ENCODE results near the gene SMURF1. TPM values are rescaled to one million over a fixed set of nuclear protein-coding genes. Genes with fewer than 3 reads are reported as not detected.

Gene SMURF1
- total RNA-seq, 1 donor from 2014 or later: 16.9 TPM

DNA sequence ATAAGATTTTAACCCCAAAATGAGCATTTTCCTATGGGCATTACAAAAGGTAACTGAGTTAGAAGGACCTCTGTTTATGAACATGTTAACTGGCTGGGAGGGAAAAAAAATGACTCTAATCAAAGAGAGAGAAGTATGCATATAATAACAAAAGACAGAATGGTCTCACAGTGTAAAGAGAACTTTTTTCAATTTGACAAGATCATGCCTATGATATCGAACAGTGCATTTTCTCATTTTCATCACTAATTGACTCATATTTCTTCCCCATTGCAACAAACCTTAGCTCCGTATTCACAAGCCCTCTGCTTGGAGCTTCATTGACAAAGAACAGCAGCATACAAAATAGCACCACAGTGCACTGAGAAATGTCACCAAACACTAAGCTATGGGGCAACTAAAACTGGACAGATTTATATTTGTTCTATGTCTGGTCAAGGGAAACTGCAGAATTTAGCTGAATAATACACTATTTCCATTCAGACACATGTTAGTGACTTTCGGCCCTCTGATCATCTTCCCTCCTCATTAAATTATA lies 45.6 kb downstream of the SMURF1 start:
- no peak for DNase-seq (ENCODE audit: low read depth in 2 of 2)

DNA sequence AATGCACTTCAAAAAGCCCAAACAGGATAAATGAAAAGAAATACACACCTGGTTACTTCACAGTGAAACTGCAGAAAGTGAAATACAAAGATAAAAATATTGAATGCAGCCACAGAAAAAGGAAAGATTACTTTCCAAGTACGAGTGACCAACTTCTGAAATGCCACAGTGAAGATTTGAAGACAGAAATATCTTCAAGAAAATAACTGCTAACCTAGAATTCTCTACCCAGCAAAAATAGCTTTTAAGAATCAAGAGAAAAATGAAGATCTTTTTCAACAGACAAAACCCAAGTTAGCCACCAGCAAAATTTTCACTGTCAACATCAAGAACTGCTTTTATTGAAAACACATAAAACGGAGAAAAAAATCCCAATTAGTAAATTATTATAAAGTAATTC lies 46.2 kb downstream of the SMURF1 start:
- no peak for DNase-seq (ENCODE audit: low read depth in 2 of 2)

DNA sequence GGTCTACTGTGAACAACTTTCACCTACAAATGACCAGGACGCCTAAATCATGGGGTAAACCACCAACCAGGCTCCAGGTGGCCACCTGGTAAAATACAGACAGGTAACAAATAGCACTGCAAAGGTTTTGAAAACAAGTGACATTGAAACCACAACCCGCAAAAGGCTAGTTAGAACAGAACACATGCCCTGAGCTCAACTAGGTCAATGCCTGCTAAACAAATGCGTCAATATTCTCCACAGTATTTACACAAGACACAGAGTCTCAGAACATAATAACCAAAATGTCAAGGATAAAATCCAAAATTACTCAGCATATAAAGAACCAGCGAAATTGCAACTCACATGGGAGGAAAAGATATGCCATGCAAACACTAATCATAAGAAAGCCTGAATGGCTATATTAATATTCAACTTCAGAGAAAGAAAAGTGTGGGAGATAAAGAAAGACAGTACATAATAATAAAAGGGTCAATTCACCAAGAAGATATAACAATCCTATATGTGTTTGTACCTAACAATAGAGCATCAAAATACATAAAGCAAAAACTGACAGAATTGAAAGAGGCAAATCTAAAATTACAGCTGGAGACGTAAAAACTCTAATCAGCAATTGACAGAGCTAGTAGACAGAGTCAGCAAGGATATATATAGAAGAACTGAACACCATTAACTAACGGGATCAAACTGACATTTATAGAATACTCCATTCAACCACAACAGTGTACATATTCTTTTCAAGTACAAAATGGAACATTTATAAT lies 47.6 kb downstream of the SMURF1 start:
- DNase-seq (ENCODE audit: low read depth in 2 of 2): no peak

DNA sequence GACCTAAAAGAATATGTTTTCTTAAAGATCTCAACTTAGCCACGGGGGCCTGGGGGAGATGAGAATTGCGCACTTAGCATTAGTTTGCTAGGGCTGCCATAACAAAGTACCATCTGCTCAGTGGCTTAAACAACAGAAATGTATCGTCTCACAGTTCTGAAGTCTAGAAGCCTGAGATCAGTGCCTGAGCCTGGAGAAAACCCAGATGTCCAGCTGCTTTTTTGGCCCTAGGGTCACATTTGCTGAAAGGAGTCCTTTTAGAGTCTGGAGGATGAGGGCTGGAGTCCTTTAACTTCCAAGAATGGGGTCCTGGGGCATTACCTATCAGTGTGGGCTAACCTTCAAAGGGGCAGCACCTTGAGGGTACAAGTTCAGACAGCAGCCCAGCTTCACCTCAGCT lies 48.2 kb downstream of the SMURF1 start:
- no peak for DNase-seq (ENCODE audit: low read depth in 2 of 2)

DNA sequence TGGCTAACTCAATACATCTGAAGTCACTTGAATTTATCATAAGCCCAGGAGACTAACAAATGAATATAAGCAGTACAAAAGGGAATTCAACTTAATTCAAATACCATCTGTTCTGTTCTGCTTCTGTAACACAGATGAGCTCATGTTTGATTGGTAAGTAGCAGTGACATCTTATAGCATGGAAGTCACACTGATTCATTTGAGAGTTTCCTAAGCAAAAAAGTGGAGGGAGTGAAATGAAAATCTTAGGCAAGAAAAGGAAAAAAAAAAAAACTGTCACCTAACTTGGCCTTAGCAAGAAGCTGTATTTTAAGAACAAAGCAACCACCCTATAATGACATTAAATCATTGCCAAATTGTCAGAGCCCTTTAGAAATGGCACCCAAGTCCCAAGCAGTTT lies 49.5 kb downstream of the SMURF1 start:
- no peak for DNase-seq (ENCODE audit: low read depth in 2 of 2)

DNA sequence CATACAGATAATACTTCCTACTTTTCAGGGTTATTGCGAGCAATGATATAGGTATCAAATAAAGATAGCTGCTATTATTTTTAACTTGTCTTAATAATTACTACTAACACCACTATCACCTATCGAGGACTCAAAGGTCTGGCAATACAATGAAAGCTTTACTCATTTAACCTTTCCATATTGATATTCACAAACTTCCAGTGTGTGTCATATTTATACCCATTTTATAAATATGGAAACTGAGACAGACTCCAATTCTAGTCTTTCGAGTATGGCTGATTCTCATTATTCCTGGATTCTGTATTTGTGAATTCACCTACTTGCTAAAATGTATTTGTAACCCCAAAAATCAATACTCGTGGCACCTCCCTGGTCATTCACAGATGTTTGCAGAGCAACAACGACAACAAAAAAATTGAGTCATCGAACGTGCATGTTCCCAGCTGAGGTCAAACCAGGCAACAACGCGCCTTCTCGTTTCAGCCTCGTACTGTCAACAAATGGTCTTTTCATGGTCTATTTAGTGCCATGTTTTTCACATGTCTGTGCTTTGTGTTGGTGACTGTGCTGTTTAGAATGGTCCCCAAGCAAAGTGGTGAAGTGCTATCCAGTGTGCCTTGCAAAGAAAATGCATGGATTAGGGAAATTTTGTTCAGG lies 51.7 kb downstream of the SMURF1 start:
- DNase-seq (ENCODE audit: low read depth in 2 of 2): no peak

DNA sequence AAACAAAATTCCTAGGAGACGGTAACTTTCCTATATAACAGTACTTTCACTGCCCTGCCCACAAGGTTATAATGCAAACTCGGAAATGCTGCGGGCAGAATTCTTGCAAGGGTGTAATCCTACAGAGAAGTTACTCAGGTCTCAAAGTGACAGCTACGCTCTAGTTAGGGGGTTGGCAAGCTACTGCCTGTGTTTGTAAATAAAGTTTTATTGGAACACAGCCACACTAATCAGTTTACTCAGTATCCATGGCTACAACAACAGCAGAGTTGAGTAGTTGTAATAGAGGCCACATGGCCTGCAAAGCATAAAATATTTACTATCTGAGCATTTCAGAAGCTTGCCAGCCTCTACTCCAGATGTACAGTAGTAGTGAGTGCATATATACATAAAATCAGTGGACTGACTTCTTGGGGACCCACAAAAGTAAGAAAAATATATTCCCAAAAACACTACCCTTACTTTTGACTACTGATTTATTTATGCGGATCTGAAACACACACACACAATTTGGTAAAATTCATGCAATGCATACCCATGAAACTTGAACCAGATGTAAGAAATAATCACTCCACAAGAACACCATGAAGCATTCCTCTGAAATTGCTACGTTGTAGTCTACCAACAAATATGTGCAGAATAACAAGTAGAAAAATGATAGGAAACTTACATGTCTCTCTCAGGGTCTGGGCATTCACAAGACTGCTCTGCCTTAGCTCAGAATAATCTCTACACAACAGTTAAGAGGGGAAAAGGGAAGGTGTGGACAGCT lies 53.0 kb downstream of the SMURF1 start:
- no peak for DNase-seq (ENCODE audit: low read depth in 2 of 2)

DNA sequence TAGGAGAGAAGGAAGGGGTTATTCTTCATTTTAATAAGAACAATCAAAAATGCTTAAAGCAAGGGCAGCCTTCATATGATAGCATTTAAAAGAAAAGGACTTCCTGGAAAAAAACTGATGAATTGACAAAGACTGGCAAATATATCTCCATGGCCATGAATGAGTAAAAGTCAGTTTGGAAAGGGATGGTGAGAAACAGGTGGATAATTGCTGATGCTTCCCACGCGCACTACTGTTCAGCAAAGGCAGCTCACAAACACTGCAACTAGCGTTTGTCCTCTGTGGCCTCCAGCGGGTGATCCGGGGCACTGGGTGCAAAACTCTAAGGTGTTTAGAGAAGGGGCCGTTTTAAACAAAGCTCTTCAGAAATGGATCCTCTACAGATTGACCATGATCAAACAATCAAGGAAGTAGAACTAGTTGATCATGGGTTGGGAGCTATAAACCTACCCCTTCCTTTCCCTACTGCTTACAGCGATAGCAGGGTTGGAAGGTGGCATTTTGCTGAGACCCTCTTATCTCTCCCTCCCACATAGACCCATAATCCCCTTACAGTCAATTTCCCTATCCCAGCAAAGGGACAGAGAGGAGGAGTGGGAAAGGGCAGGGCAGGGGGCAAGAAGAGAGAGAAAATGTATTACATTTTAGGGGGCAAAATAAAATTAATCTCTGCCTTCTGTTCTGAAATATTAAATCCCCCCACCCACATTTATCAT lies 53.8 kb downstream of the SMURF1 start:
- DNase-seq (ENCODE audit: low read depth in 2 of 2): no peak

DNA sequence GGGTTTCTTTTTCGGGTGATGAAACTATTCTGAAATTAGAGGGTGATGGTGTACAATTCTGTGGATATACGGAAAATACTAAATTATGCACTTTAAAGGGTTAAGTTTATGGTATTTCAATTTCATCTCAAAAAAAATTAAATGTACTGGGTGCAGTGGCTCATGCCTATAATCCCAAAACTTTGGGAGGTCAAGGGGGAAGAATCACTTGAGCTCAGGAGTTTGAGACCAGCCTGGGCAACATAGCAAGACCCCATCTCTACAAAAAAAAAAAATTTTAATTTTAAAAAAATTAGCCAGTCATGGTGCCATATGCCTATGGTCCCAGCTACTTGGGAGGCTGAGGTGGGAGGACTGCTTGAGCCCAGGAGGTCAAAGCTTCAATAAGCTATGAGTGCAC lies 57.0 kb downstream of the SMURF1 start:
- no peak for DNase-seq (ENCODE audit: low read depth in 2 of 2)

DNA sequence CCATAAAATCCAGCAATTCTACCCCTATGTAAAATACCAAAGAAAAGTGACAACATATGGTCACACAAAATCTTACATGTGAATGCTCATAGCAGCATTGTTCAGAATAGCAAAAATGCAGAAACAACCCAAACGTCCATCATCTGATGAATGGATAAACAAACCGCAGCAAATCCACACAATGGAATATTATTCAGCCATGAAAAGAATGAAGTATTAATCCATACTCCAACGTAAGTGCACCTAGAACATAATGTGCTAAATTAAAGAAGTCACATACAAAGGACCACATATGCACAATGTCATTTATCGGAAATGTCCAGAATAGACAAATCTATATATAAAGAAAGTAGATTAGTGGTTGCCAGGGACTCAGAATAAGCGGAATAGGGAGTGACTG lies 57.4 kb downstream of the SMURF1 start:
- DNase-seq (ENCODE audit: low read depth in 2 of 2): no peak

DNA sequence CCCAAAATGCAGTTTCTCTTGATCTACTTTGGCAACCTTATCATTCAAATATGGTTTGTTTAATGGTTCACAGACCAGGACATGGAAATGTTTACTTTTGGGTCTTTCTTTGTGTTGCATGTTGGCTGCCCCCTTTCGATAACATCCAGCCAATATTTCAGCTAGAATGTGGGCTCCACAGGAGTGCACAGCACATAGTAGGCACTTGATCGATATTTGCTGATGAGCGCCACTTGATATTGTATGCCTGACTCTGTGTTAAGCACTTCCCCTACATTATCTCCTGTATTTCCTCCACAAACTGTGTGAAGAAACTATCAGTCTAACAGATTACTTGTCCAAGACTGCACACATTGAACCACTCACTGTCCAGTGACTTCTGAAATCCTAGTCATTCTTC lies 60.2 kb downstream of the SMURF1 start:
- DNase-seq (ENCODE audit: low read depth in 2 of 2): no peak

DNA sequence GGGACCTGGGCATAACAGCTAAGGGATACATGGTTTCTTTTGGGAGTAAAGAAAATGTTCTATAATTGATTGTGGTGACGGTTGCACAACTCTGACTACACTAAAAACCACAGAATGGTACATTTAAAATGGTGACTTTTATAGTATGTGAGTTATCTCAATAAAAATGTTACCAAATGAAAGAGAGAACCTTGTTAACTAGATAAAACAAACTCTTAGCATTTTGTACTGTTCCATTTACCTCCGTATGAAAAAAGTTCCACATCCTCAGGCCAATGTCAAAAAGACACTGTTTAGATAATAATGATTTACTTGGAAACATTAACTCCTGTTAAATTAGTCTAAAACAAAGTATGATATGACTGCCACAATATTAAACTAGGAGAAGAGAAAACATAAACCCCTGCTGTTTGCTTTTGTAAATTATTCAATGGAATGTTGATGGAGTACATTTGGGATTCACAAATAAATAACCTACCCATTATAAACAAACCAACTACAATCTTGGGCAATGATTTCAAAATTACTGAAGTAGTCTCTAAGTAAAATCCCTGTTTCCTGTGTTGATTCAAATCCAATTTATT lies 60.7 kb downstream of the SMURF1 start:
- no peak for DNase-seq (ENCODE audit: low read depth in 2 of 2)

DNA sequence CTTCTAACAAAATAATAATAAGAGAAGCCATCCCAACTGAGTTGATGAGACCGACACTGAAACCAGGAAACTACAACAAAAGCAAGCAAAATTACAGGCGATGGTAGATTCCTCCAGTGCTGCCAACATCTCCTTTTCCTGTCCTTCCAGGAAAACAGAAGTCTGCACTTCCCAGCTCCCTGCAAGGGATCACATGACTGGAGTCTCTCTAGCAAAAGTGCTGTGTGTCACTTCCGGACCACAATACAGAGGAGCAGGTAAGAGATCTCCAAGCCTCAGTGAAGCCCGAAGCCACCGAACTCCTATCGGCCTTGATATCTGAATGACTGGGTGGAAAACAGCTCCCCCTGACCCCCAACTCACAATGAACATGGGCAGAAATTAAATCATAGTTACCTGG lies 63.2 kb downstream of the SMURF1 start:
- peak; percentile 8 to 58 for DNase-seq (ENCODE audit: low read depth in 2 of 2)

DNA sequence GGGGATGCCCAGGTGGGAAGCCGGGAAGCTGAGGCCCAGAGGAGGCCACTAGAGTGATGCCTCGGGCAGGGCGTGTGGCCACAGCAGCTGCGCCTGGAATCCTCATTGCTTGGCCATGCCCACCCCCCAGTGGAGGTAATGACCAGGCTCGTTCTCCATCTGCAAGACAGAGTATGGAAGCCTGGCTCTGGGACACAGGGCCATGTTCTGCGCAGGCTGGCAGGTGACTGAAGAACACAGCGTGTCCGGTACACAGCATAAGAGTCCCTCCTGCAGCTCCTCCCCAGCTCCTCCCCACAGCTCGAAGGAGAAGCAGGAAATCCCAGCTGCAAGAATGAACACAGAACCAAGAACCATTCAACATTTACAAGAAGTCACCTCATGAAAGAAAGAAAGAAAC lies 64.8 kb downstream of the SMURF1 start:
- no peak for DNase-seq (ENCODE audit: low read depth in 2 of 2)

DNA sequence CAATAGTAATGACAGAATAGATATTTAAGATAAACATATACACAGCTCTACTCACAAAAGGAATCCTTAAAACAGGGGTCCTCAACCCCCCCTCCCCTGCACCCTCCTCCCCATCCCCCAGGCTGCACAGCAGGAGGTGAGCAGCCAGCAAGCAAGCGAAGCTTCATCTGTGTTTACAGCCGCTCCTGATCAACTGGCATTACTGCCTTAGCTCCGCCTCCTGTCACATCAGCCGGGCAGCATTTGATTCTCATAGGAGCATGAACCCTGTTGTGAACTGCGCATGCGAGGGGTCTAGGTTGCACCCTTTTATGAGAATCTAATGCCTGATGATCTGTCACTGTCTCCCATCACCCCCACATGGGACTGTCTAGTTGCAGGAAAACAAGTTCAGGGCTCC lies 65.5 kb downstream of the SMURF1 start:
- DNase-seq (ENCODE audit: low read depth in 2 of 2): no peak

DNA sequence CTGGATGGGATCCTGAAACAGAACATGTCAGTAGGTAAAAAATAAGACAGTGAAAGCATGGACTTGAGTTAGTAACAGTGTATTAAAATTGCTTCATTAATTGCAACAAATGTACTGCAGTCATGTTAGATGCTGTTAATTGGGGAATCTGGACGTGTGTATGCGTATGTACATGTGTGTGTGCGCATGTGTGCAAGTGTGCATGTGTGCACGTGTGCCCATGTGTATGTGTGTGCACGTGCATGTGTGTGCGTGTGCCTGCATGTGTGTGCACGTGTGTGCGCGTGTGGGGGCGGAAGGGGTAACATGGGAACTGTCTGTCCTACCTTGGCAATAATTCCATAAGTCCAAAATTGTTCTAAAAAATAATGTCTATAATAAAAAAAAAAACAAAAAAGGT lies 67.3 kb downstream of the SMURF1 start:
- no peak for DNase-seq (ENCODE audit: low read depth in 2 of 2)

DNA sequence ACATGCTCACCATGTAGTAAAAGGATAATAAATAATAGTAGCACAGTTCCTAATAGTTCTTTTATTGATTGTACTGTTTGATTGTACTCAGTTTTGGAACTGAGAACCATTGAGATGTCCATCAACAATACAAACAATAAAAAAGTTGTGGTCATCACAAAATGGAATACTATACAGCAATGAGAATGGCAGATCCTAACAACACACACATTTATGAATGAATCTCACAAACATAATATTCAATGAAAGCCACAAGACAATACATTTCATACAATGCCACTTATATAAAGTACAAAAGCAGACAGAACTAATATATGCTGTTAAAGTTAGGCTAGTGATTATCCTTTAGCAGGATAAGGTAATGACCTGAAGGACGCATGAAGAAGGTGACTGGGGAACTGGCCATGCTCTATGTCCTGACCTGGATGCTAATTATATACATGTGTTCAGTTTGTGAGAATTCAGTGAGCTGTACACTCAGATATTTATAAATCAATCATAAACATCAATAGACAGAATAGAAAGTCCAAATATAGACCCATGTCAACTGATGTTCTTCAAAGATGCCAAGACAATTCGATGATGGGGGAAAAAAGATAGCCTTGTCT lies 70.0 kb downstream of the SMURF1 start:
- no peak for DNase-seq (ENCODE audit: low read depth in 2 of 2)

DNA sequence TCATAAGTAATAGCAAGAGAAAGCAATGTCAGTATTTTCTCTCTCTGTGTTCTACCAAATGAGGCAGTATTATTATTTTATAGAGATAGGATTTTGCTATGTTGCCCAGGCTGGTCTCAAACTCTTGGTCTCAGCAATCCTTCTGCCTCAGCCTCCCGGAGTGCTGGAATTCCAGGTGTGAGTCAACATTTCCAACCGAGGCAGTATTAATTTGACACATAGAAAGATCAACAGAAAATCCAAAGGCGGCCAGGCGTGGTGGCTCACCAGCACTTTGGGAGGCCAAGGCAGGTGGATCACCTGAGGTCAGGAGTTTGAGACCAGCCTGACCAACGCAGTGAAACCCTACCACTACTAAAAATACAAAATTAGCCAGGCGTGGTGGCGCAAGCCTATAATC lies 71.8 kb downstream of the SMURF1 start:
- DNase-seq (ENCODE audit: low read depth in 2 of 2): no peak

DNA sequence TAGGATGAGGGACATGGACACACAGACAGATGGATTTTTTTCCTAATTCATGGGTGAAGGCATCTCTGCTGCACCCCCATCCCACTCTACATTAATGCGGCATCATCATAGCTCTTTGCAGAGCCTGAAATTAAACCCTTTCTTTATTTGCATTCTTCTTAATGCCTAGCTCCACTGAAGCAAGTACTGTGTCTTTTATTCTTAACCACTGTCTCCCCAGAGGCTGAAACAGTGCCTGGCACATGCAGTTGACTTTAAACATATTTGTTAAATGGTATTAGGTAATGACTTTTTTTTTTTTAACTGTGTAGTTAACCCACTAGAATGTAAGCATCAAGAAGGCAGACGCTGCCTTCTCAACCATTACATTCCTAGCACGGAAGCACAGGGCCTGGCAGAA lies 73.5 kb downstream of the SMURF1 start:
- DNase-seq (ENCODE audit: low read depth in 2 of 2): no peak

DNA sequence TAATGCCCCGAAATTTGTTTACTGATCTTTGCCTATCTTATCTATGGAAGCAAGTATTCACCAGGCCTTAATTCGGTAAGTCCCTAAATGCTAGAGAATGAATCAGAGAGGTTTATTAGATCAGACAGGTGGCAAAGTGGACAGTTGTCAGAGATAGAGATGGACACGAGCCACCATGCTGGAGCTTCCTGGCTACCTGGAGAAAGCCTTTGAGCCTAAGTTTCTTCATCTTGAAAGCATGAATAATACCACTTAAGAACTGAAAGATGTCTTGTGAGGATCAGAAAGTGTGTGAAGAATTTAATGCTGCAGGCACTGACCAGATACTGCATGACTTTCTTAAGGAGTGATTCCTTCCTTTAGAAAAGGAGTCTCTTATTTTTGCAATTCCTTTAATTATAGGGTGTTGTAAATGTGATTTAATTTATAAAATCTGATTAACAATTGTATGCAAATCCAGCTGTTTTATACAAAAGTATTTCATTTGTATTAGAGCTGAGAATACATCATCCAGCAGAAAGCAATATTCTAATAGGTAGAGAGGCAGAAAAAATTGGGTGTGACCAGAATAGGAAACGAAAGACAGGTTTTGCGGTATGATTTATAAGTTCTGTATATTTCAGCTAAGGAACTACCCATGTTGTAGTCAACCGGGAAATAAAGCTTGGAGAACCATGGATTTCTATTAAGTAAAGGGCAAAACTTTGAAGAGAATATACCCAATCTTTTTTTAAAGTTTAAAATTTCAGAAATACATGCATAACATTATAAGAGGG lies 82.7 kb downstream of the SMURF1 start:
- DNase-seq (ENCODE audit: low read depth in 2 of 2): no peak
